A549 (cell line): ENCODE results near the gene LHCGR. TPM values are rescaled to one million over a fixed set of nuclear protein-coding genes. Genes with fewer than 3 reads are reported as not detected.
A peak's percentile ranks its signal among the peaks of the same experiment; 100 is the strongest.

Source experiments
- ATAC-seq, 2 experiments: fragments of 200-7000 bp in 1 of 2; fragments of >200 bp in 1 of 2; cut with Nextera tagmentation in 1 of 2; cut with Tn5 transposase in 1 of 2; 3 replicates each; pipeline versions ENCODE4 v1.8.0 to v1.9.1; 2018 to 2020; ENCODE audit warnings: mild to moderate bottlenecking in 1 of 2, moderate library complexity in 1 of 2
- CTCF ChIA-PET: fragments of 300-600 bp; sonication (Branson Sonifier 250); formaldehyde crosslinking; extraction: SDS; loops from one replicate; lab custom pipeline; 2021; ENCODE audit warnings: antibody characterized with exemption, inconsistent platforms; lab: Yijun Ruan, JAX
- POLR2A ChIA-PET: fragments of 350-600 bp; formaldehyde crosslinking; extraction: SDS; loops from one replicate; lab custom pipeline; 2021; ENCODE audit warnings: antibody characterized with exemption, inconsistent platforms; lab: Yijun Ruan, JAX
- DNase-seq, 2 experiments: peaks; one replicate each; pipeline versions ENCODE4 v3.0.0 to v3.0.0-alpha.2; 2011 to 2016; ENCODE audit warnings: low read depth in 1 of 2, low spot score in 1 of 2
- FAIRE-seq: peaks from 2 replicates; lab custom pipeline; 2011; peaks lifted over from hg19 to GRCh38; lab: Jason Lieb, UNC
- H3K27ac ChIP-seq, 2 experiments: fragments of >200 bp; sonication (Bioruptor Twin); formaldehyde crosslinking; 3 replicates each; pipeline ENCODE4 v1.5.1; 2016 to 2017
- H3K4me1 ChIP-seq: fragments of >200 bp; sonication (Bioruptor Twin); formaldehyde crosslinking; 3 replicates; pipeline ENCODE4 v1.6.1; 2016
- H3K4me2 ChIP-seq: fragments of >200 bp; sonication (Bioruptor Twin); formaldehyde crosslinking; 3 replicates; pipeline ENCODE4 v1.6.1; 2016
- H3K4me3 ChIP-seq: fragments of >200 bp; sonication (Bioruptor Twin); formaldehyde crosslinking; 3 replicates; pipeline ENCODE4 v1.5.1; 2016
- H3K9me3 ChIP-seq: fragments of >200 bp; sonication (Bioruptor Twin); formaldehyde crosslinking; 3 replicates; pipeline ENCODE4 v1.6.1; 2016
- ATOH8 ChIP-seq: fragments of 250-450 bp; sonication (Bioruptor Pico); IDR thresholded peaks from 2 replicates; pipeline ENCODE4 v1.5.0; 2020; ENCODE audit warnings: low read depth, mild to moderate bottlenecking, moderate library complexity
- CBX8 ChIP-seq: fragments of 200-600 bp; sonication (generic); IDR thresholded peaks from 2 replicates; pipeline ENCODE4 v1.6.1; 2016
- CEBPB ChIP-seq, 2 experiments: fragments of >200 bp in 1 of 2; sonication (Bioruptor Twin) in 1 of 2; formaldehyde crosslinking in 1 of 2; IDR thresholded peaks; 2 replicates each; pipeline ENCODE4 v1.6.1; 2012 to 2016
- CHD4 ChIP-seq: fragments of 200-600 bp; sonication (generic); IDR thresholded peaks from 2 replicates; pipeline ENCODE4 v1.6.1; 2016; ENCODE audit warnings: antibody characterized with exemption, mild to moderate bottlenecking, borderline replicate concordance
- CTCF ChIP-seq: fragments of >200 bp; sonication (Bioruptor Twin); formaldehyde crosslinking; IDR thresholded peaks from 3 replicates; pipeline ENCODE4 v1.5.1; 2016
- EHF ChIP-seq: fragments of 250-450 bp; sonication (Bioruptor Pico); IDR thresholded peaks from 2 replicates; pipeline ENCODE4 v1.5.0; 2020; ENCODE audit warnings: mild to moderate bottlenecking
- ELK1 ChIP-seq: fragments of 150-350 bp; IDR thresholded peaks from 2 replicates; pipeline ENCODE4 v1.6.1; 2014; ENCODE audit warnings: low read depth, mild to moderate bottlenecking, low read length
- EP300 ChIP-seq, 2 experiments: fragments of >200 bp; sonication (Bioruptor Twin); formaldehyde crosslinking; IDR thresholded peaks; 2 replicates in 1 of 2; 3 replicates in 1 of 2; pipeline ENCODE4 v1.6.1; 2016 to 2017
- FOSL2 ChIP-seq, 2 experiments: fragments of 450-650 bp in 1 of 2; fragments of >200 bp in 1 of 2; sonication (Bioruptor Twin) in 1 of 2; formaldehyde crosslinking; IDR thresholded peaks; 2 replicates each; pipeline versions ENCODE4 v1.5.0 to v1.6.1; 2016 to 2020; ENCODE audit warnings: mild to moderate bottlenecking in 1 of 2, moderate library complexity in 1 of 2
- FOXS1 ChIP-seq: fragments of 250-450 bp; sonication (Bioruptor Pico); IDR thresholded peaks from 2 replicates; pipeline ENCODE4 v1.5.0; 2020; ENCODE audit warnings: mild to moderate bottlenecking, moderate library complexity
- HDAC2 ChIP-seq: fragments of 200-600 bp; sonication (generic); IDR thresholded peaks from 2 replicates; pipeline ENCODE4 v1.6.1; 2016
- HES2 ChIP-seq: fragments of >200 bp; sonication (Bioruptor Twin); formaldehyde crosslinking; IDR thresholded peaks from 2 replicates; pipeline ENCODE4 v1.6.1; 2016
- HEYL ChIP-seq: fragments of 250-450 bp; sonication (Bioruptor Pico); IDR thresholded peaks from 2 replicates; pipeline ENCODE4 v1.8.0; 2021; ENCODE audit warnings: mild to moderate bottlenecking, moderate library complexity
- HOXA7 ChIP-seq: fragments of 250-450 bp; sonication (Bioruptor Pico); IDR thresholded peaks from 2 replicates; pipeline ENCODE4 v1.5.0; 2020; ENCODE audit warnings: mild to moderate bottlenecking, moderate library complexity
- HOXB13 ChIP-seq: fragments of 250-450 bp; sonication (Bioruptor Pico); IDR thresholded peaks from 2 replicates; pipeline ENCODE4 v1.5.0; 2020; ENCODE audit warnings: low read depth, mild to moderate bottlenecking, moderate library complexity
- JUN ChIP-seq, 2 experiments: fragments of >200 bp; sonication (Bioruptor Twin); formaldehyde crosslinking; IDR thresholded peaks; 2 replicates in 1 of 2; 3 replicates in 1 of 2; pipeline ENCODE4 v1.6.1; 2016 to 2017
- KDM5A ChIP-seq: fragments of 200-600 bp; sonication (generic); IDR thresholded peaks from 2 replicates; pipeline ENCODE4 v1.6.1; 2016; ENCODE audit warnings: antibody characterized with exemption, mild to moderate bottlenecking
- MAFK ChIP-seq: fragments of 450-650 bp; IDR thresholded peaks from 2 replicates; pipeline ENCODE4 v1.6.1; 2014; ENCODE audit not compliant: partially characterized antibody
- MYC ChIP-seq: IDR thresholded peaks from 2 replicates; pipeline ENCODE4 v1.6.1; 2012; ENCODE audit warnings: mild to moderate bottlenecking, inconsistent platforms, low read length, improper control_type of control experiment, borderline replicate concordance
- NFE2L2 ChIP-seq: fragments of 150-350 bp; conservative IDR thresholded peaks from 2 replicates; pipeline ENCODE4 v1.6.1; 2014; ENCODE audit warnings: low read length
- NPAS2 ChIP-seq: fragments of 250-450 bp; sonication (Bioruptor Pico); IDR thresholded peaks from 2 replicates; pipeline ENCODE4 v1.8.0; 2022; ENCODE audit warnings: mild to moderate bottlenecking, moderate library complexity, borderline replicate concordance
- NR3C1 ChIP-seq: fragments of >200 bp; sonication (Bioruptor Twin); formaldehyde crosslinking; IDR thresholded peaks from 3 replicates; pipeline ENCODE4 v1.6.1; 2017
- RARB ChIP-seq: fragments of 250-450 bp; sonication (Bioruptor Pico); IDR thresholded peaks from 2 replicates; pipeline ENCODE4 v1.8.0; 2021; ENCODE audit warnings: mild to moderate bottlenecking, moderate library complexity
- SMC3 ChIP-seq: fragments of >200 bp; sonication (Bioruptor Twin); formaldehyde crosslinking; IDR thresholded peaks from 3 replicates; pipeline ENCODE4 v1.6.1; 2018; ENCODE audit warnings: inconsistent platforms
- SREBF2 ChIP-seq: fragments of 450-650 bp; IDR thresholded peaks from 2 replicates; pipeline ENCODE4 v1.6.1; 2014; ENCODE audit warnings: mild to moderate bottlenecking, moderate library complexity
- TFCP2L1 ChIP-seq: fragments of 250-450 bp; sonication (Bioruptor Pico); IDR thresholded peaks from 2 replicates; pipeline ENCODE4 v1.5.0; 2021; ENCODE audit warnings: mild to moderate bottlenecking
- USF2 ChIP-seq: fragments of 450-650 bp; IDR thresholded peaks from 2 replicates; pipeline ENCODE4 v1.6.1; 2014; ENCODE audit warnings: antibody characterized with exemption
- ZC3H11A ChIP-seq: fragments of 450-650 bp; IDR thresholded peaks from 2 replicates; pipeline ENCODE4 v1.6.1; 2014; ENCODE audit warnings: antibody characterized with exemption, mild to moderate bottlenecking
- ZFP36 ChIP-seq: fragments of 450-650 bp; IDR thresholded peaks from 2 replicates; pipeline ENCODE4 v1.6.1; 2014; ENCODE audit warnings: borderline replicate concordance; ENCODE audit not compliant: partially characterized antibody
- ZSCAN20 ChIP-seq: fragments of 250-450 bp; sonication (Bioruptor Pico); IDR thresholded peaks from 2 replicates; pipeline ENCODE4 v1.8.0; 2022; ENCODE audit warnings: mild to moderate bottlenecking, moderate library complexity
- WGBS: methylation state at CpG from one replicate; pipeline ENCODE4 v1.1.6; 2017; ENCODE audit errors: missing lambda C conversion rate; 5-methylcytosine and 5-hydroxymethylcytosine counted together
- polyA plus RNA-seq, 4 experiments: library from polyadenylated mRNA; depleted of rRNA in 3 of 4; stranded (reverse); fragments of >200 nt; fragmentation: RNase III in 1 of 4; extraction: RNeasy Plus Mini Kit Qiagen cat#74134 plus additional on column Dnase treatment in 1 of 4; gene quantifications; 2 replicates in 3 of 4; 3 replicates in 1 of 4; pipeline ENCODE4 v1.2.3, GENCODE V29; 2011 to 2017
- TF ChIP-seq, protein P1 (sequence below): IDR thresholded peaks from 2 replicates; pipeline ENCODE4 v1.6.1; 2012
- TF ChIP-seq, protein P2 (sequence below): IDR thresholded peaks from 2 replicates; pipeline ENCODE4 v1.6.1; 2012; ENCODE audit warnings: low read depth, borderline replicate concordance

The LHCGR gene
- polyA plus RNA-seq, 2 of the 4 experiments (the other 2 are of a cell fraction): not detected

GRCh38 chr2:48694149-48694548, 61.4 kb downstream of the LHCGR start:
- ATAC-seq: no peak
- POLR2A ChIA-PET: no interaction called here
- H3K4me1 ChIP-seq: no peaks in the 10 kb centered on the region
- 2% methylated on average over 3 of the region's 3 CpGs for WGBS
- no peak overlapping the region for H3K4me3 ChIP-seq
- H3K27ac ChIP-seq: no peak overlapping the region
- CTCF ChIA-PET: no interaction called here
- DNase-seq: no peak
- no peaks in the 10 kb centered on the region for H3K9me3 ChIP-seq
- no peak overlapping the region for H3K4me2 ChIP-seq
- no peak for TF ChIP-seq FOXS1 (CRISPR knock-in tag)
- no peak for TF ChIP-seq NPAS2 (CRISPR knock-in tag)
- no peak for TF ChIP-seq SMC3
- TF ChIP-seq JUN (IDR thresholded peaks at IDR 0.05): no peak
- no peak for TF ChIP-seq CHD4
- no peak for TF ChIP-seq CBX8
- TF ChIP-seq, protein P1, sequence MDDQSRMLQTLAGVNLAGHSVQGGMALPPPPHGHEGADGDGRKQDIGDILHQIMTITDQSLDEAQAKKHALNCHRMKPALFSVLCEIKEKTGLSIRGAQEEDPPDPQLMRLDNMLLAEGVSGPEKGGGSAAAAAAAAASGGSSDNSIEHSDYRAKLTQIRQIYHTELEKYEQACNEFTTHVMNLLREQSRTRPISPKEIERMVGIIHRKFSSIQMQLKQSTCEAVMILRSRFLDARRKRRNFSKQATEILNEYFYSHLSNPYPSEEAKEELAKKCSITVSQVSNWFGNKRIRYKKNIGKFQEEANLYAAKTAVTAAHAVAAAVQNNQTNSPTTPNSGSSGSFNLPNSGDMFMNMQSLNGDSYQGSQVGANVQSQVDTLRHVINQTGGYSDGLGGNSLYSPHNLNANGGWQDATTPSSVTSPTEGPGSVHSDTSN: no peak
- TF ChIP-seq EP300 (IDR thresholded peaks at IDR 0.05): no peak
- TF ChIP-seq USF2: no peak
- TF ChIP-seq HOXA7 (CRISPR knock-in tag): no peak
- TF ChIP-seq ATOH8 (CRISPR knock-in tag): no peak
- no peak for TF ChIP-seq RARB (CRISPR knock-in tag)
- no peak for TF ChIP-seq HOXB13 (CRISPR knock-in tag)
- TF ChIP-seq ZFP36: no peak
- no peak for TF ChIP-seq CEBPB (IDR thresholded peaks at IDR 0.05)
- no peak for TF ChIP-seq NFE2L2
- no peak for TF ChIP-seq HDAC2
- TF ChIP-seq EHF (CRISPR knock-in tag): no peak
- no peak for TF ChIP-seq ELK1
- no peak for TF ChIP-seq ZC3H11A
- TF ChIP-seq, all 56 proteins: peak for 0
- peak; percentile 13 for FAIRE-seq

DNA sequence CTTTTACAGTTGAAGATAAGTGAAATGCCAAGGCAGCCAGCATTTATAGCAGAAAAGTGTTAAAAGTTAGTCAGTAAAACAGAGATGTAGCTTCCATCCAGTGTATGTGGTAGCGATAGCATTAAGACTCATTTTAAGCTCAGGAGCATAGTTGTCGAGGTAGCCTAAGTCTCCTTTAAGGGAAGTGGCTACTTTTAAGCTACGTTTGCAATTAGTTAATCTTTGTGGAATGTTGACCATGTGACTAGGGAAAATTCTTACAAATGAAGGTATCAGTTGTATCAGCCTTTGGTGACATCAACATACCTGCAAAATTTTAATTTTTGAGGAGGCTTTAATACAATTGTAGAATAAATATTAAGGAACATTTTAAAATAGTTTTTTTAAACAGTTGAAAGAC, 61.9 kb downstream of the LHCGR start:
- H3K27ac ChIP-seq: no peak overlapping the region
- H3K4me3 ChIP-seq: no peak overlapping the region
- no peaks in the 10 kb centered on the region for H3K4me1 ChIP-seq
- ATAC-seq (no peak), FAIRE-seq (no peak), DNase-seq (no peak)
- no peak overlapping the region for H3K4me2 ChIP-seq
- CTCF ChIA-PET: no interaction called here
- POLR2A ChIA-PET: no interaction called here
- no peaks in the 10 kb centered on the region for H3K9me3 ChIP-seq
- WGBS: 31% methylated on average over 3 of the region's 3 CpGs
- TF ChIP-seq CBX8 (no peak), ELK1 (no peak), NR3C1 (no peak), MAFK (no peak), TFCP2L1 (CRISPR knock-in tag) (no peak), JUN (IDR thresholded peaks at IDR 0.05) (no peak), SREBF2 (no peak), ZSCAN20 (CRISPR knock-in tag) (no peak), KDM5A (no peak), FOSL2 (IDR thresholded peaks at IDR 0.05) (no peak), FOSL2 (CRISPR knock-in tag; IDR thresholded peaks at IDR 0.05) (no peak), MYC (no peak), CTCF (no peak), NFE2L2 (no peak), NPAS2 (CRISPR knock-in tag) (no peak), ZFP36 (no peak), HES2 (no peak), HEYL (CRISPR knock-in tag) (no peak)
- TF ChIP-seq, protein P2, sequence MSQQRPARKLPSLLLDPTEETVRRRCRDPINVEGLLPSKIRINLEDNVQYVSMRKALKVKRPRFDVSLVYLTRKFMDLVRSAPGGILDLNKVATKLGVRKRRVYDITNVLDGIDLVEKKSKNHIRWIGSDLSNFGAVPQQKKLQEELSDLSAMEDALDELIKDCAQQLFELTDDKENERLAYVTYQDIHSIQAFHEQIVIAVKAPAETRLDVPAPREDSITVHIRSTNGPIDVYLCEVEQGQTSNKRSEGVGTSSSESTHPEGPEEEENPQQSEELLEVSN: no peak
